ENCODE measurements around the gene MAF.

MAF gene

DNA sequence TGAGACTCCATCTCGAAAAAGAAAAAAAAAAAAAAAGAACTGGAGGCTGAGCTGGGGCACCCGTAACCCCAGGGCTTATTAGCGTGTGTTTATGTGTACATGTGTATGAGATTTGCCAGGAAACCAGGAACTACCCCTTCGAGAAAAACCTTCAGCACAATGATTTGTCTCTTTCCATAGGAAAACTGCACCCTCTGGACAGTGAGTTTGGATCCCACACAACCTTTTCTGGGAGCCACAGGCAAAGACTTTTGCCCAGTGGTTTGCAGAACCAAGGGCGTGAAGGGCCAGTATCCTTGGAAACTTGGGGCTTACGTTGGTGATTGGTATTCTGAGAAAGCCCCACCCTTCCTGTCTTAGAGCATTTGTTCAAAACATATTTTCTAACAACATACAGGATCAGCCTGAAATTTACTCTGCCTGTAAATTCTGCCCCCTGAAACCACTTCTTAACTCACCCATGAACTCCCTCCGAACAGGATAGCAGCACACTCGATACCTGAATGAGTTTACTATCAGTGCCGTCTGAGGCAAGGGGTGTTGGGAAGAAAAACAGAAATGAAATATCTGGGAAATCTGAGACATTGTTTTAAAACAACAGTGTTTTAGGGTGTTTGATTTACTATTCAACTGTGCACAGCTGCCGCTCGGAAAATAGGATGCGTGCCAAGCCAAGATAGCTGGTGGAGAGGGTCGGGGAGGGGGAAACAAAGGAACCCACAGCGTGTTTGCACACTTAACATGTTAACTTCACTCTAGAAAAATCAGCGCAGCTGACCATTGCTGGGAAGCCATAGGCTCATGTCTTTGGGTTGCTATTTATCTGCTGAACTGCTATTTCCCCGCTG lies 40.2 kb upstream of the MAF start:
- TF ChIP-seq EZH2phosphoT487 (IDR thresholded peaks at IDR 0.05; ENCODE audit: low read length) (no peak), EZH2 (optimal IDR thresholded peaks at IDR 0.05; ENCODE audit: low read depth, low read length) (no peak)
- TF ChIP-seq, protein P1, sequence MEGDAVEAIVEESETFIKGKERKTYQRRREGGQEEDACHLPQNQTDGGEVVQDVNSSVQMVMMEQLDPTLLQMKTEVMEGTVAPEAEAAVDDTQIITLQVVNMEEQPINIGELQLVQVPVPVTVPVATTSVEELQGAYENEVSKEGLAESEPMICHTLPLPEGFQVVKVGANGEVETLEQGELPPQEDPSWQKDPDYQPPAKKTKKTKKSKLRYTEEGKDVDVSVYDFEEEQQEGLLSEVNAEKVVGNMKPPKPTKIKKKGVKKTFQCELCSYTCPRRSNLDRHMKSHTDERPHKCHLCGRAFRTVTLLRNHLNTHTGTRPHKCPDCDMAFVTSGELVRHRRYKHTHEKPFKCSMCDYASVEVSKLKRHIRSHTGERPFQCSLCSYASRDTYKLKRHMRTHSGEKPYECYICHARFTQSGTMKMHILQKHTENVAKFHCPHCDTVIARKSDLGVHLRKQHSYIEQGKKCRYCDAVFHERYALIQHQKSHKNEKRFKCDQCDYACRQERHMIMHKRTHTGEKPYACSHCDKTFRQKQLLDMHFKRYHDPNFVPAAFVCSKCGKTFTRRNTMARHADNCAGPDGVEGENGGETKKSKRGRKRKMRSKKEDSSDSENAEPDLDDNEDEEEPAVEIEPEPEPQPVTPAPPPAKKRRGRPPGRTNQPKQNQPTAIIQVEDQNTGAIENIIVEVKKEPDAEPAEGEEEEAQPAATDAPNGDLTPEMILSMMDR (IDR thresholded peaks at IDR 0.05; ENCODE audit: low read length) = no peak
- no peaks in the 10 kb centered on the region for H3K36me3 ChIP-seq (replicated peaks; ENCODE audit: insufficient read depth, low read length)
- no peak for DNase-seq
- H2AFZ ChIP-seq (ENCODE audit: low read length) = no peak overlapping the region
- no peak overlapping the region for H3K9ac ChIP-seq (ENCODE audit: low read length)
- H3K27me3 ChIP-seq (replicated peaks; ENCODE audit: insufficient read depth, low read length) = no peaks in the 10 kb centered on the region
- no peaks in the 10 kb centered on the region for H3K4me1 ChIP-seq (ENCODE audit: low read length)
- no peak overlapping the region for H3K4me3 ChIP-seq (ENCODE audit: low read length)
- H3K79me2 ChIP-seq (ENCODE audit: low read length) = no peaks in the 10 kb centered on the region
- H3K4me2 ChIP-seq (ENCODE audit: low read depth, low read length) = no peak overlapping the region
- H3K27ac ChIP-seq (ENCODE audit: low read length) = no peak overlapping the region
- H3K9me2 ChIP-seq (replicated peaks; ENCODE audit: insufficient read depth, low read length) = no peaks in the 10 kb centered on the region
- H4K20me1 ChIP-seq (ENCODE audit: insufficient read depth, low read length) = no peaks in the 10 kb centered on the region
- no peaks in the 10 kb centered on the region for H3F3A ChIP-seq (ENCODE audit: insufficient read depth, low read length)
- no peaks in the 10 kb centered on the region for H3K9me3 ChIP-seq (replicated peaks; ENCODE audit: insufficient read depth, low read length)

DNA sequence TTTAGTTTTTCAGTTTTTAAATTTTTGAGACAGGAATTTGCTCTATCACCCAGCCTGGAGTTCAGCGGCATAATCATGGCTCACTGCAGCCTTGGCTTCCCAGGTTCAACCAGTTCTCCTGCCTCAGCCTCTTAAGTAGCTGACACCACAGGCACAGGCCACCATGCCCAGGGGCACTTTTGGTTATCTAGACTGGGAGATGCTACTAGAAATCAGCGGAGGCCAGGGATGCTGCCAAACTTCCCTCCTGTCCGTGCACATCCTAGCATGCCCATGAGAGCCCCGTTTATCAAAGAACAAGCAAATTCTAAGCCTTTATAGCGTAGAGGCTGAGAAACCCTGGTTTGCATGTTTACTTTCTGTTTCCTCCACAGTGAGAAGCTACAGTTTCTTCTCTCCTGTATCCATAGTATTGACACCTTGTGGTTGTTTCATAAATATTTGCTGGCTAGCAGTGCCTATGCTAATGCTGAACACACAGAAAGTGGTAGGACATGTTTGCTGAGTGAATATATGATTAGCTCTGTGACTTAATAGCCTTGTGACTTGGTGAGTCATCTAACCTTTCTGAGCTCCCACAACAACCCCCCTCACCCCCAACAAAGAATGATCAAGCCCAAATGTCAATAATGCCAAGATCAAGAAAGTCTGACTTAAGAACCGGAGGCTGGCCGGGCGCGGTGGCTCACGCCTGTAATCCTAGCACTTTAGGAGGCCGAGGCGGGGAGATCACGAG lies 39.2 kb upstream of the MAF start:
- H3K9ac ChIP-seq (ENCODE audit: low read length) = no peak overlapping the region
- no peaks in the 10 kb centered on the region for H3K27me3 ChIP-seq (replicated peaks; ENCODE audit: insufficient read depth, low read length)
- H3K4me1 ChIP-seq (ENCODE audit: low read length) = no peaks in the 10 kb centered on the region
- TF ChIP-seq EZH2 (optimal IDR thresholded peaks at IDR 0.05; ENCODE audit: low read depth, low read length) (no peak), EZH2phosphoT487 (IDR thresholded peaks at IDR 0.05; ENCODE audit: low read length) (no peak)
- TF ChIP-seq, protein P1 (IDR thresholded peaks at IDR 0.05; ENCODE audit: low read length) = no peak
- no peak overlapping the region for H3K27ac ChIP-seq (ENCODE audit: low read length)
- H3K9me2 ChIP-seq (replicated peaks; ENCODE audit: insufficient read depth, low read length) = no peaks in the 10 kb centered on the region
- peak; percentile 6 for DNase-seq
- no peaks in the 10 kb centered on the region for H3F3A ChIP-seq (ENCODE audit: insufficient read depth, low read length)
- no peak overlapping the region for H2AFZ ChIP-seq (ENCODE audit: low read length)
- H4K20me1 ChIP-seq (ENCODE audit: insufficient read depth, low read length) = no peaks in the 10 kb centered on the region
- H3K4me2 ChIP-seq (ENCODE audit: low read depth, low read length) = peak overlapping the region; percentile 10; the same call in 1 of the 2 replicates
- H3K79me2 ChIP-seq (ENCODE audit: low read length) = no peaks in the 10 kb centered on the region
- no peaks in the 10 kb centered on the region for H3K9me3 ChIP-seq (replicated peaks; ENCODE audit: insufficient read depth, low read length)
- no peaks in the 10 kb centered on the region for H3K36me3 ChIP-seq (replicated peaks; ENCODE audit: insufficient read depth, low read length)
- H3K4me3 ChIP-seq (ENCODE audit: low read length) = no peak overlapping the region

GRCh38 chr16:79638386-79638785 lies 37.8 kb upstream of the MAF start:
- H3K4me3 ChIP-seq (ENCODE audit: low read length) = no peak overlapping the region
- no peak overlapping the region for H3K9ac ChIP-seq (ENCODE audit: low read length)
- TF ChIP-seq EZH2 (optimal IDR thresholded peaks at IDR 0.05; ENCODE audit: low read depth, low read length) (no peak), EZH2phosphoT487 (IDR thresholded peaks at IDR 0.05; ENCODE audit: low read length) (no peak)
- TF ChIP-seq, protein P1 (IDR thresholded peaks at IDR 0.05; ENCODE audit: low read length) = no peak
- H3K9me2 ChIP-seq (replicated peaks; ENCODE audit: insufficient read depth, low read length) = no peaks in the 10 kb centered on the region
- no peaks in the 10 kb centered on the region for H3K36me3 ChIP-seq (replicated peaks; ENCODE audit: insufficient read depth, low read length)
- DNase-seq = no peak
- H3K4me1 ChIP-seq (ENCODE audit: low read length) = no peaks in the 10 kb centered on the region
- H3K27ac ChIP-seq (ENCODE audit: low read length) = no peak overlapping the region
- H3F3A ChIP-seq (ENCODE audit: insufficient read depth, low read length) = no peaks in the 10 kb centered on the region
- H3K79me2 ChIP-seq (ENCODE audit: low read length) = no peaks in the 10 kb centered on the region
- H3K9me3 ChIP-seq (replicated peaks; ENCODE audit: insufficient read depth, low read length) = no peaks in the 10 kb centered on the region
- H2AFZ ChIP-seq (ENCODE audit: low read length) = no peak overlapping the region
- no peaks in the 10 kb centered on the region for H3K27me3 ChIP-seq (replicated peaks; ENCODE audit: insufficient read depth, low read length)
- no peak overlapping the region for H3K4me2 ChIP-seq (ENCODE audit: low read depth, low read length)
- H4K20me1 ChIP-seq (ENCODE audit: insufficient read depth, low read length) = no peaks in the 10 kb centered on the region
